Activated naive CD8-positive, alpha-beta T cell treated with anti-CD3 and anti-CD28 coated beads, Interleukin-2, amount 10 ng/mL, durations not matched to agents 7 days and 5 days (primary cell): Measurements from ENCODE around the gene WDR36. TPM values are rescaled to one million over a fixed set of nuclear protein-coding genes. Genes with fewer than 3 reads are reported as not detected.

ENCODE experiments used
- ATAC-seq: fragments of 150-1000 bp; cut with Tn5 transposase; one replicate; pipeline ENCODE4 v1.10.0; 2021; ENCODE audit warnings: low read depth, moderate library complexity
- POLR2A ChIA-PET: fragments of 350-600 bp; sonication (Branson Sonifier 250); formaldehyde crosslinking; loops from one replicate; lab custom pipeline; 2021; ENCODE audit warnings: antibody characterized with exemption; lab: Charles Lee
- DNase-seq: peaks from one replicate; pipeline ENCODE4 v3.0.0; 2021
- H3K27ac Mint-ChIP-seq: one replicate; pipeline ENCODE4 v1.8.0; 2022; ENCODE audit warnings: mild to moderate bottlenecking, mixed read lengths
- H3K27me3 Mint-ChIP-seq: one replicate; pipeline ENCODE4 v1.8.0; 2022; ENCODE audit warnings: mild to moderate bottlenecking, moderate library complexity, mixed read lengths
- H3K36me3 Mint-ChIP-seq: one replicate; pipeline ENCODE4 v1.8.0; 2021; ENCODE audit warnings: mild to moderate bottlenecking, mixed read lengths
- H3K4me1 Mint-ChIP-seq: one replicate; pipeline ENCODE4 v1.8.0; 2021; ENCODE audit warnings: mixed read lengths
- H3K4me3 Mint-ChIP-seq: one replicate; pipeline ENCODE4 v1.8.0; 2022; ENCODE audit warnings: mild to moderate bottlenecking, moderate library complexity, mixed read lengths
- H3K9me3 Mint-ChIP-seq: one replicate; pipeline ENCODE4 v1.8.0; 2021; ENCODE audit warnings: mixed read lengths
- total RNA-seq, 2 experiments: library from RNA; stranded (reverse); gene quantifications; one replicate each; pipeline ENCODE4 v1.2.3, GENCODE V29; 2021

Gene WDR36
- total RNA-seq, 2 experiments from 2014 or later, result 25.9 to 26.4 TPM

GRCh38 chr5:111115229-111115628 is 23.1 kb downstream of the WDR36 start:
- Mint-ChIP-seq H3K4me1 (peaks cover 8% of the 10 kb centered on the region), H3K27ac (no peak overlapping the region), H3K4me3 (no peak overlapping the region), H3K9me3 (no peaks in the 10 kb centered on the region), H3K27me3 (no peaks in the 10 kb centered on the region), H3K36me3 (peaks cover 26% of the 10 kb centered on the region)
- POLR2A ChIA-PET, result no interaction called here
- ATAC-seq (no peak), DNase-seq (no peak)

DNA sequence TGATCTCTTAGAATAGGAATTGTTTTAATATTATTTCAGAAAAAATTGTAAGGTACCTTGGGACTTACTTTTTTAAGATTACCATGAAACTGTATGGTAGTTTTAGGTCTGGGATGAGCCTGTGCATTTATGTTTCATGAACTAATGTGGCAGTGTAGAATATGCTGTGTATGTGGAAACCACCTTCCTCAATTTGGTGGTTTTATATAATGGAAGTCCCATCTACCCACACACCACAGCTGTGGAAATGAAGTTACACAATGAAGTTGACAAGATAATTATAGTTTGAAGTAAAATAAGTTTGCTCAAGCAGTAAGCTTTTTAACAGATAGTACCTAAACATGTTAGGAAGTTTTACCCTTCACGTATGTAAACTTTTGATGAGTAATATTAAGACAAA is 24.4 kb downstream of the WDR36 start:
- no peaks in the 10 kb centered on the region for H3K9me3 Mint-ChIP-seq
- no peaks in the 10 kb centered on the region for H3K27me3 Mint-ChIP-seq
- peaks cover 8% of the 10 kb centered on the region for H3K4me1 Mint-ChIP-seq
- no peak overlapping the region for H3K27ac Mint-ChIP-seq
- DNase-seq, result no peak
- H3K4me3 Mint-ChIP-seq, result no peak overlapping the region
- H3K36me3 Mint-ChIP-seq, result peaks cover 28% of the 10 kb centered on the region
- POLR2A ChIA-PET, result no interaction called here
- no peak for ATAC-seq

- no peak overlapping the region for H3K4me3 Mint-ChIP-seq
- POLR2A ChIA-PET, result no interaction called here
These were observed 25.0 kb downstream of the WDR36 start for GRCh38 chr5:111117136-111117535.

GRCh38 chr5:111119221-111119620 is 27.1 kb downstream of the WDR36 start:
- H3K9me3 Mint-ChIP-seq, result no peaks in the 10 kb centered on the region
- no peaks in the 10 kb centered on the region for H3K27me3 Mint-ChIP-seq
- no peak overlapping the region for H3K27ac Mint-ChIP-seq
- no peak for ATAC-seq
- no peak for DNase-seq
- no peak overlapping the region for H3K4me3 Mint-ChIP-seq
- peaks cover 24% of the 10 kb centered on the region for H3K36me3 Mint-ChIP-seq
- POLR2A ChIA-PET, result no interaction called here
- H3K4me1 Mint-ChIP-seq, result peaks cover 5% of the 10 kb centered on the region

More at GRCh38 chr5:111117136-111117535, 25.0 kb downstream of the WDR36 start:
- Mint-ChIP-seq H3K27ac (no peak overlapping the region), H3K4me1 (peaks cover 7% of the 10 kb centered on the region), H3K9me3 (no peaks in the 10 kb centered on the region), H3K27me3 (no peaks in the 10 kb centered on the region), H3K36me3 (peaks cover 26% of the 10 kb centered on the region)
- DNase-seq, result no peak
- ATAC-seq, result no peak

DNA sequence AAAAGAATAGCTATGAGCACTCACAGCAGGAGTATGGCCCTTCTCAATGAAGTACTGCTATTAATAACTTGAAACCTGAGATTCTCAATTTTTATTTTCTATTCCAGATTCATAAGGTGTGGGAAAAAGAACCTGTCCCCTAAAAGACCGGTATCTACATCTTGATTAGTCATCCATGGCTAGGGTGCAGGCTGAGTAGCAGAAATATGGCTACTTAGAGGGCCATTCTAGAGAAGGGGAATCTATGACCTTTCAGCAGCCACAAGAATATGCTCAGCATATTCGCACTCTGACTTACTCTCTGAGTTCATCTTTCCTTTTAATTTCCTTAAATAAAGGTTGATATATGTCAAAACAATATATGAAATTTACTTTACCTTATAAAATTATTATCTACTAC is 27.7 kb downstream of the WDR36 start:
- H3K27me3 Mint-ChIP-seq, result no peaks in the 10 kb centered on the region
- no peak overlapping the region for H3K4me3 Mint-ChIP-seq
- H3K27ac Mint-ChIP-seq, result no peak overlapping the region
- peaks cover 27% of the 10 kb centered on the region for H3K36me3 Mint-ChIP-seq
- POLR2A ChIA-PET, result no interaction called here
- DNase-seq, result no peak
- H3K9me3 Mint-ChIP-seq, result no peaks in the 10 kb centered on the region
- no peak for ATAC-seq
- H3K4me1 Mint-ChIP-seq, result peaks cover 5% of the 10 kb centered on the region

GRCh38 chr5:111120911-111121310 is 28.8 kb downstream of the WDR36 start:
- no peak for ATAC-seq
- H3K27ac Mint-ChIP-seq, result no peak overlapping the region
- H3K4me1 Mint-ChIP-seq, result peaks cover 4% of the 10 kb centered on the region
- no peak for DNase-seq
- no peak overlapping the region for H3K4me3 Mint-ChIP-seq
- H3K9me3 Mint-ChIP-seq, result no peaks in the 10 kb centered on the region
- POLR2A ChIA-PET, result no interaction called here
- H3K36me3 Mint-ChIP-seq, result peaks cover 26% of the 10 kb centered on the region
- no peaks in the 10 kb centered on the region for H3K27me3 Mint-ChIP-seq

- no peak overlapping the region for H3K4me3 Mint-ChIP-seq
- H3K4me1 Mint-ChIP-seq, result peaks cover 4% of the 10 kb centered on the region
- no peak for ATAC-seq
- POLR2A ChIA-PET, result no interaction called here
- no peak for DNase-seq
- no peaks in the 10 kb centered on the region for H3K9me3 Mint-ChIP-seq
- no peak overlapping the region for H3K27ac Mint-ChIP-seq
- H3K27me3 Mint-ChIP-seq, result no peaks in the 10 kb centered on the region
- H3K36me3 Mint-ChIP-seq, result peaks cover 30% of the 10 kb centered on the region
These were observed 29.8 kb downstream of the WDR36 start for GRCh38 chr5:111121926-111122325.

DNA sequence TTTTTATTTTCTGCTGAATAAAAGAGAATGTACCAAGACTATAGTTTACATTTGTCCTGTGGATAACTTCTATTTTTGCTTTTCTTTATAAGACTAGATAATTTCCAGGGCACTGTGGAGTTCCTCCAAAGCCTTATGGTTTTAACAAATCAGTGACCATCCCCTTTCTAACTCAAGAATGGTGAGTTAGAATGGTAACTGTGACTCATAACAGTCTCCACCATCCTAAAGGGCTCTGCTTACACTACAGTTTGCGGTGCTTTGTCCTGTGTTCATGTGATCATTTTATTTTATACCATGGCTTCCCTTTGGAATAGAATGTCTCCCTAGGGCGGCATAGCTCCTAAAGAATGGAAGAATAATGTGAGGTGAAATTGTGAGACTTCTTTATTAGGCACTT is 30.2 kb downstream of the WDR36 start:
- Mint-ChIP-seq H3K27me3 (no peaks in the 10 kb centered on the region), H3K4me3 (no peak overlapping the region), H3K4me1 (peaks cover 4% of the 10 kb centered on the region), H3K36me3 (peaks cover 26% of the 10 kb centered on the region), H3K27ac (no peak overlapping the region), H3K9me3 (no peaks in the 10 kb centered on the region)
- POLR2A ChIA-PET, result no interaction called here
- DNase-seq (no peak), ATAC-seq (no peak)

DNA sequence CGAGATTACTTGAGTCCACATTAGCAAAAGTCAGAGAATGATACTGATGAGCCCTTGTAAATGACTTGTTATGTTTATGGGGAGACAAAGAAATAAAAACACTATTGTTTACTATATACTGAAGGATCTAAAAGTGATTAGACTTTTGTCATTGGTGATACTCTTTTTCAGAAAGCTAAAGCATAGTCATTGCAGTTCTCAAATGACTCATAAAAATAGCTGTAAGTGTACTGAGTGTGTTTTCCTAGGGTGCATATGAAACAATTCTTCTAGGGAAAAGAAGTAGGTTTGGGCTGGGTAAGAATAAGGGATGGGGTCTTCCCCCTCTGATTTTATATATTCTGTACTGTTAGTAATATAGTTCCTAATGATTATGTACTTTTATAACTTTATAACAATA is 32.6 kb downstream of the WDR36 start:
- POLR2A ChIA-PET, result no interaction called here
- H3K9me3 Mint-ChIP-seq, result no peaks in the 10 kb centered on the region
- peaks cover 25% of the 10 kb centered on the region for H3K36me3 Mint-ChIP-seq
- H3K4me3 Mint-ChIP-seq, result no peak overlapping the region
- ATAC-seq, result no peak
- no peaks in the 10 kb centered on the region for H3K27me3 Mint-ChIP-seq
- no peak overlapping the region for H3K27ac Mint-ChIP-seq
- DNase-seq, result no peak
- no peaks in the 10 kb centered on the region for H3K4me1 Mint-ChIP-seq

DNA sequence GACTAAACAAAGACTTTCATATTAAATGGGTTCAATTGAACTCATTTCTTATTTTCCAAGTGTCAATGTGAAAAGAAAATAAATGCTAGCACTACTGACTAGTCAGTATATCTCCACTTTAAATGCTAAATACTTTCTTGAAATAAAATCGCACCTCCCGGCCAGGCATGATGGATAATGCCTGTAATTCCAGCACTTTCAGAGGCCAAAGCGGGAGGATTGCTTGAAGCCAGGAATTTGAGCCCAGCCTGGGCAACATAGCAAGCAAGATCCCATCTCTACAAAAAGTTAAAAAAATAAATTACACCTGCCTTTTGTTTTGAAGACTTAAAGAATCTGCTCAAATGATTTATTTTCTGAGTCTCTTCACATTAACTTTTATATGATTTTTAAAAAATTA is 34.7 kb downstream of the WDR36 start:
- Mint-ChIP-seq H3K27me3 (no peaks in the 10 kb centered on the region), H3K4me3 (no peak overlapping the region), H3K36me3 (peaks cover 19% of the 10 kb centered on the region), H3K4me1 (no peaks in the 10 kb centered on the region), H3K27ac (no peak overlapping the region), H3K9me3 (no peaks in the 10 kb centered on the region)
- POLR2A ChIA-PET, result no interaction called here
- DNase-seq, result no peak
- no peak for ATAC-seq

GRCh38 chr5:111127453-111128195 is 35.5 kb downstream of the WDR36 start:
- no peaks in the 10 kb centered on the region for H3K27me3 Mint-ChIP-seq
- POLR2A ChIA-PET, result no interaction called here
- ATAC-seq, result no peak
- DNase-seq, result no peak
- H3K4me3 Mint-ChIP-seq, result no peak overlapping the region
- H3K27ac Mint-ChIP-seq, result no peak overlapping the region
- H3K36me3 Mint-ChIP-seq, result peaks cover 18% of the 10 kb centered on the region
- no peaks in the 10 kb centered on the region for H3K9me3 Mint-ChIP-seq
- H3K4me1 Mint-ChIP-seq, result no peaks in the 10 kb centered on the region

- Mint-ChIP-seq H3K27ac (no peak overlapping the region), H3K27me3 (peaks cover 2% of the 10 kb centered on the region), H3K36me3 (peaks cover 12% of the 10 kb centered on the region), H3K4me3 (no peak overlapping the region), H3K9me3 (no peaks in the 10 kb centered on the region), H3K4me1 (no peaks in the 10 kb centered on the region)
- ATAC-seq (no peak), DNase-seq (no peak)
- POLR2A ChIA-PET, result no interaction called here
These were observed 37.8 kb downstream of the WDR36 start for GRCh38 chr5:111129938-111130337.

- DNase-seq, result no peak
- Mint-ChIP-seq H3K27ac (no peak overlapping the region), H3K9me3 (no peaks in the 10 kb centered on the region), H3K27me3 (peaks cover 2% of the 10 kb centered on the region), H3K36me3 (peaks cover 10% of the 10 kb centered on the region), H3K4me1 (no peaks in the 10 kb centered on the region), H3K4me3 (no peak overlapping the region)
- no peak for ATAC-seq
- POLR2A ChIA-PET, result no interaction called here
These were observed 39.2 kb downstream of the WDR36 start for GRCh38 chr5:111131356-111131755.

DNA sequence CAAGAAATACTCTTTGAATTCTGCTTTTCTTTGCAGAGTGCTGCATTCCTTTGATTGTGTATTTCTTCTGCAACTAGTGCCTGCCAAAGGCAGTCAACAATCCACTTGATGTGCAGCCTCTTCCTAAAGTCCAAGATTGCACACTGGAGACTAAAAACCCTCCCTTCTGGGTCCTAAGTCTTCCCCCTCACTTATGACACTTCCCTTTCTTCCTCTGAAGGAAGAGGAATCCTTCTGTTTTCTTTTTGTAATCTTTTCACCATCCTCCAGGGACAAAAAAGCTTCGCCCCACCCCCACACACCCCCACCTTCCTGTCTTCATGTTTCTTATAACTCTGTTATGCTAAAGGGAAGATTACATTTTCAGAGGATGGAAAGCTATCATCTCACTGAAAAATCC is 39.9 kb downstream of the WDR36 start:
- no peaks in the 10 kb centered on the region for H3K9me3 Mint-ChIP-seq

More for the DNA sequence above, 39.9 kb downstream of the WDR36 start:
- H3K4me3 Mint-ChIP-seq, result no peak overlapping the region
- H3K27ac Mint-ChIP-seq, result no peak overlapping the region
- DNase-seq, result no peak
- no peaks in the 10 kb centered on the region for H3K4me1 Mint-ChIP-seq
- peaks cover 8% of the 10 kb centered on the region for H3K36me3 Mint-ChIP-seq
- POLR2A ChIA-PET, result no interaction called here
- no peak for ATAC-seq
- peaks cover 2% of the 10 kb centered on the region for H3K27me3 Mint-ChIP-seq
